ENCODE results near the gene CAST.
"Not testable (repeated sequence)": the region's sequence is repeated elsewhere in the genome, so short reads cannot be mapped to it uniquely, and the experiment has no call there.

CAST gene

DNA sequence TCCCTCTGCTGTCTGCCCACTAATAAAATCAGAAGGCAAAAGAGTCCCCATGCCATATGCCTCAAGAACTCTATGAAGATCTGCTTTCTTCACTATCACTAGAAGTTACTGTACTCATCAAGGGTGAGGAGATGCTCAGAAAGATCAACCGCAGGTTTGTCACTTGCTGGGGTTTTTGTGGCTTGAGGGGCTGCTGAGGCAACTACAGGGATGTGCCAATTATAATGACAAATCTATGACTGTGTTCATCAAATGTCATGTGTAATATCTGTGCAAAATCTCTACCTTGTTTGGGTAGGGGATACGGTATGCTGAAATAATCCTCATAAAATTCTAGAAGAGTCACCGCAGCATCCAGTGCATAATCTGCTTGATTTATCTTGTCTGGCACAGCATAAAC lies 132.6 kb downstream of the CAST start:
- Mint-ChIP-seq H3K27ac (peak overlapping the region; percentile 60), H3K36me3 (ENCODE audit: low read depth) (peaks cover 76% of the 10 kb centered on the region), H3K9me3 (peaks cover 6% of the 10 kb centered on the region), H3K27me3 (ENCODE audit: low read depth) (no peaks in the 10 kb centered on the region), H3K4me1 (ENCODE audit: low read depth) (peaks cover 19% of the 10 kb centered on the region), H3K4me3 (no peak overlapping the region)

DNA sequence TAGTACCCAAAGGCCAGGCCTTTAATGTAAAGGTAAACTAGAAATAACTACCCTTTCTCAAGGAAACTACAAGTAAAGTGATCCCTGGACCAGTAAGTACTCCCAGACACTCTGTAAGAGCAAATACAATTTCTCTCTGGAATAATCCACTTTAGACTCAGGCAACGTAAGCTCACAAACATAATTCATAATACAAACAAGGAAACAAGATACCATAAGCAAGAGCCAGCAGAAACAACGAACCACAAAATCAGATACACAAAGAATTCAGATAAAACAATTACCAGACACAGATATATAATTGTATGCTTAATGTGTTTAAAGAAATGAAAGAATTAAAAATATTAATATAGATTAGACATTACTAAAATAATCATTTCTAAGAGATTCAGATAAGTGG lies 133.4 kb downstream of the CAST start:
- Mint-ChIP-seq H3K4me1 (ENCODE audit: low read depth) (peaks cover 23% of the 10 kb centered on the region), H3K27me3 (ENCODE audit: low read depth) (no peaks in the 10 kb centered on the region), H3K36me3 (ENCODE audit: low read depth) (peaks cover 76% of the 10 kb centered on the region), H3K27ac (no peak overlapping the region), H3K9me3 (peaks cover 6% of the 10 kb centered on the region), H3K4me3 (no peak overlapping the region)

DNA sequence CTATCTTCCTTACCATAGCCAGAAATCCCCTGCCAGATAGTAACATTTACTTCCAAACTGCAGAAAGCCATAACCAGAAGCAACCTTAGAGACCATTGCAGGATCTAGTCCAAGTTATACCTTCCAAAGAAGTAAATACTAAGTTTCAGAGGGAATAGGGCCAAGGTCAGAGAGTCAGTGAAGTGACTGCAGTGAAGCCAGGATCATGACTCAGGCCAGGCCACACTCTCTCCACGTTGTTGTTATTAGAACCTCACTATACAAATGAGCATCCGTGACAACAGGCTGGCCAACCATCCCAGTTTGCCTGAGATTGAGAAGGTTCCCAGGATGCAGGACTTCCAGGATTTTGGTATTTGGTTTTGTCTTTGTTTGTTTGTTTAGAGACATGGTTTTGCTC lies 134.3 kb downstream of the CAST start:
- Mint-ChIP-seq H3K36me3 (ENCODE audit: low read depth) (peaks cover 75% of the 10 kb centered on the region), H3K4me3 (no peak overlapping the region), H3K4me1 (ENCODE audit: low read depth) (peaks cover 30% of the 10 kb centered on the region), H3K27me3 (ENCODE audit: low read depth) (no peaks in the 10 kb centered on the region), H3K9me3 (peaks cover 6% of the 10 kb centered on the region), H3K27ac (peak overlapping the region; percentile 14)

DNA sequence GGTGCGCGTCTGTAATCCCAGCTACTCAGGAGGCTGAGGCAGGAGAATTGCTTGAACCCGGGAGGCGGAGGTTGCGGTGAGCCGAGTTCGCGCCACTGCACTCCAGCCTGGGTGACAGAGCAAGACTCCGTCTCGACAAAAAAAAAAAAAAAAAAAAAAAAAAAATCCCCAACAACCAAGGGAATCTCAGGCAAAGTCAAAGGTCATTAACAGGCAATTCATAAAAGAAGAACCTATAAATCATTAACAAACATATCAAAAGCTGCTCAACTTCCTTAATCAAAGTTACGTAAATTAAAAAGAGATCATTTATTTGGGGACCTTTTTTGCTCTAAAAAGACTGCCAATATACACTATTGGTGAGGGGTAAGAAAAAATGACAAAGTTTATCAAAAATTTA lies 139.5 kb downstream of the CAST start:
- not testable (repeated sequence) for H3K27ac Mint-ChIP-seq; H3K4me3 Mint-ChIP-seq; H3K27me3 Mint-ChIP-seq (ENCODE audit: low read depth); H3K9me3 Mint-ChIP-seq
- H3K4me1 Mint-ChIP-seq (ENCODE audit: low read depth): peaks cover 56% of the 10 kb centered on the region
- peaks cover 68% of the 10 kb centered on the region for H3K36me3 Mint-ChIP-seq (ENCODE audit: low read depth)

DNA sequence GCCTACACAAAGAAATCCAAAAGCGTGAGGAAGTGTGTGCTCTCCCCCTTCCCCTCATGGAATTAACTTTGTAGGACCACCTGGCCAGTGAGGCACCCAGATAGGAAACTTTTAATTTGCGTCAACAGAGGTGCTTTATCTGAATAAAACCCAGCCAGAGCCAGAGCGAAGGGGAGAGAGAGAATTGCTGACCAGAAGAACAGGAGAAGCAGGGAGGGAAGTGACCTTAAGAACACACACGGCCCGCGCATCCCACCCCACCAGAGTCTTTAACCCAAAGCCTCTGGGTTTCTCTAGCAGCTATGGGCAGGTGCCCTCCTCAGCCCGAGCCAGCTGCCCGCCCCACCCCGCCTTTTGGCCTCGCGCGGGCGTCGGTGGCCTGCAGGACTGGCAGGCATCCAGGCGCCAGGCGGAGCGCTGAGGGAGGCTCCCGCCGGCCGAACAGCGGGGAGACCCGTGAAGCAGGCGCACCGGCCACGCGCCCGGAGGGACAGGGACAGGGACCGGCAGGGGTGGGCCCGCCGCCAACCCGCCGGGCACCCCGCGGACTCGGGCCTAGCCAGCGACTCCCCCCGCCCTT lies 145.0 kb downstream of the CAST start:
- Mint-ChIP-seq H3K9me3 (no peaks in the 10 kb centered on the region), H3K27ac (peak overlapping the region; percentile 92), H3K4me3 (peak overlapping the region; percentile 99), H3K4me1 (ENCODE audit: low read depth) (peaks cover 60% of the 10 kb centered on the region), H3K36me3 (ENCODE audit: low read depth) (peaks cover 27% of the 10 kb centered on the region), H3K27me3 (ENCODE audit: low read depth) (no peaks in the 10 kb centered on the region)

DNA sequence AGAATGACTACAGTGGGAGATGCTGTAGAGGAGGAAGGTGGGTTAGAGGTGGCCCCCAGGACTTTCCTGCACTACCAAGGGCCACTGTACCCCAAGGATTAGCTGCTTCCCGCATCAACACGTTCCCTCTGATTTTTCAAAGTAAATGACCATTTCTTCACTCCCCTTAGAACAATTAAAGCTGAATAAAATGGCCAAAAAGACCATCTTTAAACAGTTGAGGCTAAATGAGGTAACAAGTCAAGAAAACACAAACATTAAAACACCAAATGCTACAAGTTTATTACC lies 146.3 kb downstream of the CAST start:
- Mint-ChIP-seq H3K4me1 (ENCODE audit: low read depth) (peaks cover 53% of the 10 kb centered on the region), H3K4me3 (peak overlapping the region; percentile 99), H3K27me3 (ENCODE audit: low read depth) (no peaks in the 10 kb centered on the region), H3K27ac (peak overlapping the region; percentile 100), H3K9me3 (no peaks in the 10 kb centered on the region), H3K36me3 (ENCODE audit: low read depth) (peaks cover 17% of the 10 kb centered on the region)

DNA sequence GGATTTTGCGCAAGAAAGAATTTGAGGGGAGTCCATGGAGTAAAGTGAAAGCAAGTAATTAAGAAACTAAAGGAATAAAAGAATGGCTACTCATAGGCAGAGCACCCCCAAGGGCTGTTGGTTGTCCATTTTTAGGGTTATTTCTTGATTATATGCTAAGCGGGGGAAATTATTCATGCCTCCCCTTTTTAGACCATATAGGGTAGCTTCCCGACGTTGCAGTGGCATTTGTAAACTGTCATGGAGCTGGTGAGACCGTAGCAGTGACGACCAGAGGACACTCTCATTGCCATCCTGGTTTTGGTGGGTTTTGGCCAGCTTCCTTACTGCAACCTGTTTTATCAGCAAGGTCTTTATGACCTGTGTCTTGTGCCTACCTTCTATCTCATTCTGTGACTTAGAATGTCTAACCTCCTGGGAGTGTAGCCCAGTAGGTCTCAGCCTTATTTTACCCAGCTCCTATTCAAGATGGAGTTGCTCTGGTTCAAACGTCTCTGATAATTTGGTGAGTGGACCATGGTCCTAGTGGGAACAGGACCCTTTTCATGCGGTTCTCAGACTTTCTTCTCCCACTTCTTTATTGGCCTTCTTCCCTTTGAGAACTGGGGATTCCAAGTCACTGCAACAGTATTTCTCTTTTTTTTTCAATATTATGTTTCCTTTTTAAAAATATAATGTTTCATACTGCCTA lies 146.8 kb downstream of the CAST start:
- Mint-ChIP-seq H3K9me3 (no peaks in the 10 kb centered on the region), H3K36me3 (ENCODE audit: low read depth) (peaks cover 13% of the 10 kb centered on the region), H3K27ac (peak overlapping the region; percentile 100), H3K4me1 (ENCODE audit: low read depth) (peaks cover 49% of the 10 kb centered on the region), H3K27me3 (ENCODE audit: low read depth) (no peaks in the 10 kb centered on the region), H3K4me3 (peak overlapping the region; percentile 99)

DNA sequence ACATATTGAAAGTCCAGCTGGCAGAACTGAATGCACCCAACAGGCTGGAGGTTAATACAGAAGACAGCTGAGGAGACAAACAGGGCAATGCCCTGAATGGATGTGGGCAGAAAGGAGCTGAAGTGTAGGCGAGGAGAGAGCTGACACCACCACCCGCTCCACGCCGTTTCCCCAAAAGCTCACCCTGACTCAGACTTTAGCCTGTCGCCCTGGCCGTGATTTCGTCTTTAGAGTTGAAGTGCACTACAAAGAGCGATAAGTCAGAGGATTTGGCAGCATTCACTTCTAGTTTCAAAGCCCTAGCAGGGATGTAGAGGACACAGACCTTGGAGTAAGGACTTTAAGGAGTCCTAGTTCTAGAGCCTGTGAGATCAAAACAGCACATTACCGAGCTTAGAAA lies 147.7 kb downstream of the CAST start:
- peaks cover 11% of the 10 kb centered on the region for H3K36me3 Mint-ChIP-seq (ENCODE audit: low read depth)
- H3K27me3 Mint-ChIP-seq (ENCODE audit: low read depth): no peaks in the 10 kb centered on the region
- peak overlapping the region; percentile 83 for H3K27ac Mint-ChIP-seq
- H3K4me3 Mint-ChIP-seq: peak overlapping the region; percentile 66
- no peaks in the 10 kb centered on the region for H3K9me3 Mint-ChIP-seq
- peaks cover 48% of the 10 kb centered on the region for H3K4me1 Mint-ChIP-seq (ENCODE audit: low read depth)

DNA sequence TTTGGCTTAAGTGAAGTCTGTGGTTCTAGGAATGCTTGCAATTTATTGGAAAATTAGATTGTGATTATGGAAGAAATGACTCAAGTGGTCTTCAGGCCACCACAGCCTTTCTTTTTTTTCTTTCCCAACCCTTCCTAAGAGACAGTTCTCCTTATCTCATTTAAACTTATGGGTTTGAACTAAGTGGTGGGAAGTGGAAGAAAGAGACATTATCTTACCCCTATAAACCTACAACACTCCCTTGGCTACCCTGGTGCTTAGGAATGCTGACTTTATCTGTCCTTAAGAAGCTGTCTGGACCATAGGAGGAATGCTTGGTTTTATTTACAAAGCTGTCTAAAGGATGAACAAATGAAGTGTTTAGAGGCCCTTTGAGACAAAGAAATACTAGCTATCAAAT lies 150.7 kb downstream of the CAST start:
- H3K27ac Mint-ChIP-seq: no peak overlapping the region
- no peaks in the 10 kb centered on the region for H3K9me3 Mint-ChIP-seq
- peaks cover 54% of the 10 kb centered on the region for H3K4me1 Mint-ChIP-seq (ENCODE audit: low read depth)
- H3K27me3 Mint-ChIP-seq (ENCODE audit: low read depth): no peaks in the 10 kb centered on the region
- no peak overlapping the region for H3K4me3 Mint-ChIP-seq
- H3K36me3 Mint-ChIP-seq (ENCODE audit: low read depth): peaks cover 2% of the 10 kb centered on the region

DNA sequence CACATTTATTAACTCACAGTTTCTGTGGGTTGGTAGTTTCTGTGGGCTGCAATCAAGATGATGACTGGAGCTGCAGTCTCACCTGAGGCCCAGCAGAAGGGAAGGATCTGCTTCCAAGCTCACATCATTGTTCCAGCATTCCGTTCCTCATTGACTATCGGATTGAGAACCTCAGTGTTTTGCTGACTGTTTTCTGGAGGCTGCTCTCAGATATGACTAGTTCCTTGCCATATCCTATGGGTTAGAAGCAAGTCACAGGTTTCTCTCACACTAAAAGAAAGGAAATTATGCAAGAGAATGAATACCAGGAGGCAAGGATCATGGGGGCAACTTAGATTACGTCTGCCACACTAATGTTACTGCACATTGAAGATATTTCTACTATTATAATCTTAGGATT lies 151.9 kb downstream of the CAST start:
- Mint-ChIP-seq H3K27me3 (ENCODE audit: low read depth) (no peaks in the 10 kb centered on the region), H3K36me3 (ENCODE audit: low read depth) (no peaks in the 10 kb centered on the region), H3K9me3 (no peaks in the 10 kb centered on the region), H3K4me1 (ENCODE audit: low read depth) (peaks cover 53% of the 10 kb centered on the region), H3K27ac (no peak overlapping the region), H3K4me3 (no peak overlapping the region)

DNA sequence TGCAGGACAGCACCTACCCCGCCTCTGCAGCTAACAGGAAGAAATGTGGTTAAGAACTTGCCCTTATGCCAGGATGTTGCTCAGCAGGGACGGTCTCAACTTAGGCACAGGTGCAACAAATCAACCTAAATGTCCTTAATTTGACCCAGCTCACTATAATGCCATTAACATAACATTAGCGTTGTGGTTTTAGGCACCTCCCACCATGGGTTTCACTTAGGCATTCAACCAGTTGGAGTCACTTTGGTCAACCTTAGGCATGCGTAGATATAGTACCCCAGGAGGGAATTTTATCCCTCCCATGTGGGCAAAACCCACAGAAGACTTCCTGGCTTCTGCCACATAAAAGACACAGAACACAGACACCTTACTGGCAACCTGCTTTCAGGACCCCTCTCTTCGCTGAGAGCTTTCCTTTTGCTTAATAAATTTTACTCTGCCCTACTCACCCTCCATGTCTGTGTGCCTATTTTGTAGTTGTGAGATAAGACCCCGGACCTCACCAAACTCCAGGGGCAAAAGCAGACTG lies 154.3 kb downstream of the CAST start:
- Mint-ChIP-seq H3K27ac (peak overlapping the region; percentile 88), H3K36me3 (ENCODE audit: low read depth) (no peaks in the 10 kb centered on the region), H3K4me3 (peak overlapping the region; percentile 78), H3K9me3 (no peaks in the 10 kb centered on the region), H3K27me3 (ENCODE audit: low read depth) (no peaks in the 10 kb centered on the region), H3K4me1 (ENCODE audit: low read depth) (peaks cover 48% of the 10 kb centered on the region)

DNA sequence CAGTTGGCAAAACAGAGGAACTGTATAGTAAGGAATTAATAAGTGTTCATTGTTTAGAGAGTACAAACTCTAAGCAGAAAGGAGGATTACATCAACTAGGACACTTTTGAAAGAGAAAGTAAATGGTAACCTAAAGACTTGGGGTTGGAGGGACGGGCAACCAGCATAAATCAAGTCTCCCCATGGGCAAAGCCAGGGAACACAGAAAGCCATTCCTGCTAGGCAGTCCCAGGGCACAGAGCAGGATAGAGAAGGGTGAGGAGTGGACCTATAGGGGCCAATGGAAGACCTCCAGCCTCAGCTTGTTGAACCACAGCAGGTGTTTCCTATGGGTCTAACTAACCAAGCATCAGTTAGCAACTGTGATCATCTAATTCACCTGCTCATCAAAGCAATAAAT lies 154.8 kb downstream of the CAST start:
- Mint-ChIP-seq H3K27ac (peak overlapping the region; percentile 88), H3K4me1 (ENCODE audit: low read depth) (peaks cover 48% of the 10 kb centered on the region), H3K4me3 (peak overlapping the region; percentile 78), H3K36me3 (ENCODE audit: low read depth) (no peaks in the 10 kb centered on the region), H3K9me3 (no peaks in the 10 kb centered on the region), H3K27me3 (ENCODE audit: low read depth) (no peaks in the 10 kb centered on the region)

DNA sequence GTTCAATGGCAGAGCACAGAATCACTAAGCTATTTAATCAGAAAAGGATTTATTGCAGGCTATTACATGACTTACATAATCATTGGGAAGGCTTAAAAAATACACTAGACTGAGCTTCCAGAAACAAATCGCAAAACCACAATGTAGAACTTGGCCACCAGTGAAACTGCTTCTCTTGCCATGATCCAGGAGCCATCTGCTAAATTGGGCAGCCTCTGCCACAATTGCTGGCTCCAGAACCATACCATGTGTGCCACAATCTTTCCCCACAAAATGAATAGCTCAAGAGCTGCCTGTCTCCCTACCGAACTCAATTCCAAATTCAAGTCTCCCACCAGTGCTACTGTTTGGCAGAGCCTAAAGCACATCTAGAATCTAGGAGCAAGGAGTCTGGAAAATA lies 155.3 kb downstream of the CAST start:
- Mint-ChIP-seq H3K9me3 (no peaks in the 10 kb centered on the region), H3K4me3 (peak overlapping the region; percentile 78), H3K27ac (peak overlapping the region; percentile 88), H3K36me3 (ENCODE audit: low read depth) (no peaks in the 10 kb centered on the region), H3K4me1 (ENCODE audit: low read depth) (peaks cover 47% of the 10 kb centered on the region), H3K27me3 (ENCODE audit: low read depth) (no peaks in the 10 kb centered on the region)

DNA sequence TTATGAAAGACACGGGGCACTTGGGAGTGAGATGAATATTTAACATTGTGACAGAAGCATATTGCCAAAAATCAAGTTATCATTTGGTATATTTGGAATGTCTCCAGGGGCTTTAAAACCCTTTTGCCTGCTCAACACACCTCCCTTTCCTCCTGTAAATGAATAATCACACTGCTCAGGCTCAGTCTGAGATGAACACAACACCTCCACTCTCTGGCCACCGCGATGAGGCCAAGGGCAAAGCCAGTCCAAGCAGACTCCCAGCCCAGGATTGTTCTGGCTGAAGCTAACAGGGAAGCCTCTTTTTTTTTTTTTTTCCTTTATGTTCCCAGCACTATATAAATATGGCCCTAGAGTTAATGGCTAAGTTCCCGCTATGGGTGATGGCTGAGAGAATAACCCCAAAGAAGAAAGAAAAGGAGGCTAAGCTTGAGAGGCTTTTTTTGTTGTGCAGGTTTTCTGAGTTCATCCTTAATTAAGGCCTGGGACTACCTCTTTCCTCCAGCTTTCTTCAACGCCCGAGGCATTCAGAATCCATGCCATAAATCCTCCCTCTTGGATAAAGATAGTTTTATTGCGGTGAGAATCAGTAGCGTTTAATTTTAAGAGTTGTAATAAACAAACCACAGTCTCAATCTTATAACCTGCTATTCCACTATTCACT lies 156.1 kb downstream of the CAST start:
- H3K27ac Mint-ChIP-seq: no peak overlapping the region
- peaks cover 49% of the 10 kb centered on the region for H3K4me1 Mint-ChIP-seq (ENCODE audit: low read depth)
- peak overlapping the region; percentile 41 for H3K4me3 Mint-ChIP-seq
- no peaks in the 10 kb centered on the region for H3K27me3 Mint-ChIP-seq (ENCODE audit: low read depth)
- no peaks in the 10 kb centered on the region for H3K36me3 Mint-ChIP-seq (ENCODE audit: low read depth)
- no peaks in the 10 kb centered on the region for H3K9me3 Mint-ChIP-seq

DNA sequence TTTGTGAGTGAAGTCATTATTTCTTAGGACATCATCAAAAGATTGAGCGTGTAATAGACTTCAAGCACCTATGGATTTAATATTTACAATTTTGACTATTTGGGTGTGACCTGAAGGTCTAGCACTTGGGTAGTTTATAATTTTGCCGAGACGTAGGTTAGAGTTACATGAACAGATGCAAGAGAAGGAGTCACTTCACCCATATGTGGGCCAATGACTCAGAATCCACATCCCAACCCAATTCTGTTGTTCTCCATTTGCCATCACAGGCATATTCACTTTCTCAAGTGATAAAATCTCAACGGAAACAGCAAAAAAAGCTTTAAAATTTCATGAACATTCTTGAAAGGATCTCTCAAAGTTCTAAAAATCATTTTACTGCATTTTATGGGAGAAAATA lies 157.6 kb downstream of the CAST start:
- H3K4me1 Mint-ChIP-seq (ENCODE audit: low read depth): peaks cover 46% of the 10 kb centered on the region
- no peaks in the 10 kb centered on the region for H3K36me3 Mint-ChIP-seq (ENCODE audit: low read depth)
- no peak overlapping the region for H3K27ac Mint-ChIP-seq
- no peaks in the 10 kb centered on the region for H3K27me3 Mint-ChIP-seq (ENCODE audit: low read depth)
- H3K9me3 Mint-ChIP-seq: no peaks in the 10 kb centered on the region
- H3K4me3 Mint-ChIP-seq: no peak overlapping the region

Measured in T-helper 1 cell treated with Interleukin-12 subunit alpha and Interleukin-12 subunit beta and Interleukin-4 antibody, amounts not matched to agents 30 μg/mL and 1 μg/mL, for 36 hours (primary cell).